ENCODE measurements around the gene INPP5K.

The INPP5K gene

DNA sequence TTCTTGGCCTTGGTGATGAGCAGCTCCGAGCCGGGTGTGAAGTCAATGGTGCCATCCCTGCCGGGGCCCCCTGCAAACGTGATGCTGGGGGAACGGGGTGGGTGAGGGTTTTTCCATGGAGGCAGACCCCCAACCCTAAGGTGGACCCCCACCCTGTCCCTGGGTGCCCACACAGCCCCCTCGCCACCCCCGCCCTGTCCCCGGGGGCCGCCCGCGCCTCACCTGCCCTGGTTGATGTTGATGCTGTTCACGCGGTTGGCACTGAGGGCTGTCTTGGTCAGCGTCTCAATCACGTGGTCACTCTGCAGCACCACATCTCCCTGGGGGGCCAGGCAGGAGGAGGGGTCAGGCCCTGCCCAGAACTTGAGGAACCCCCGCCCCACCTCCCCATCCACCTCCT, 49.2 kb downstream of the INPP5K start:
- no peaks in the 10 kb centered on the region for H3K9me3 ChIP-seq (ENCODE audit: control insufficient read depth, insufficient read depth, low read length)
- H3K27me3 ChIP-seq (ENCODE audit: control insufficient read depth, low read length) = peaks cover 4% of the 10 kb centered on the region; the same call in 1 of the 2 replicates
- no peaks in the 10 kb centered on the region for H3F3A ChIP-seq (ENCODE audit: control insufficient read depth, insufficient read depth)
- TF ChIP-seq, protein P1, sequence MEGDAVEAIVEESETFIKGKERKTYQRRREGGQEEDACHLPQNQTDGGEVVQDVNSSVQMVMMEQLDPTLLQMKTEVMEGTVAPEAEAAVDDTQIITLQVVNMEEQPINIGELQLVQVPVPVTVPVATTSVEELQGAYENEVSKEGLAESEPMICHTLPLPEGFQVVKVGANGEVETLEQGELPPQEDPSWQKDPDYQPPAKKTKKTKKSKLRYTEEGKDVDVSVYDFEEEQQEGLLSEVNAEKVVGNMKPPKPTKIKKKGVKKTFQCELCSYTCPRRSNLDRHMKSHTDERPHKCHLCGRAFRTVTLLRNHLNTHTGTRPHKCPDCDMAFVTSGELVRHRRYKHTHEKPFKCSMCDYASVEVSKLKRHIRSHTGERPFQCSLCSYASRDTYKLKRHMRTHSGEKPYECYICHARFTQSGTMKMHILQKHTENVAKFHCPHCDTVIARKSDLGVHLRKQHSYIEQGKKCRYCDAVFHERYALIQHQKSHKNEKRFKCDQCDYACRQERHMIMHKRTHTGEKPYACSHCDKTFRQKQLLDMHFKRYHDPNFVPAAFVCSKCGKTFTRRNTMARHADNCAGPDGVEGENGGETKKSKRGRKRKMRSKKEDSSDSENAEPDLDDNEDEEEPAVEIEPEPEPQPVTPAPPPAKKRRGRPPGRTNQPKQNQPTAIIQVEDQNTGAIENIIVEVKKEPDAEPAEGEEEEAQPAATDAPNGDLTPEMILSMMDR (IDR thresholded peaks at IDR 0.05; ENCODE audit: low read depth, low read length, poor library complexity, severe bottlenecking) = no peak
- no peak for TF ChIP-seq EZH2phosphoT487 (IDR thresholded peaks at IDR 0.05; ENCODE audit: borderline replicate concordance, low read length)
- peaks cover 18% of the 10 kb centered on the region for H3K4me1 ChIP-seq (ENCODE audit: control insufficient read depth, low read length)
- no peaks in the 10 kb centered on the region; the same call in 1 of the 2 replicates for H4K20me1 ChIP-seq (ENCODE audit: control insufficient read depth, insufficient read depth, low read depth, low read length)
- no peak overlapping the region for H3K27ac ChIP-seq (ENCODE audit: low read depth, low read length)
- no peaks in the 10 kb centered on the region for H3K79me2 ChIP-seq (ENCODE audit: control insufficient read depth, low read length)
- no peaks in the 10 kb centered on the region for H3K9me2 ChIP-seq (replicated peaks; ENCODE audit: control insufficient read depth, low read length)
- H3K4me3 ChIP-seq (ENCODE audit: low read length) = no peak overlapping the region
- H3K36me3 ChIP-seq (ENCODE audit: control insufficient read depth, low read length) = peaks cover 12% of the 10 kb centered on the region
- H3K4me2 ChIP-seq (ENCODE audit: low read length) = no peak overlapping the region

DNA sequence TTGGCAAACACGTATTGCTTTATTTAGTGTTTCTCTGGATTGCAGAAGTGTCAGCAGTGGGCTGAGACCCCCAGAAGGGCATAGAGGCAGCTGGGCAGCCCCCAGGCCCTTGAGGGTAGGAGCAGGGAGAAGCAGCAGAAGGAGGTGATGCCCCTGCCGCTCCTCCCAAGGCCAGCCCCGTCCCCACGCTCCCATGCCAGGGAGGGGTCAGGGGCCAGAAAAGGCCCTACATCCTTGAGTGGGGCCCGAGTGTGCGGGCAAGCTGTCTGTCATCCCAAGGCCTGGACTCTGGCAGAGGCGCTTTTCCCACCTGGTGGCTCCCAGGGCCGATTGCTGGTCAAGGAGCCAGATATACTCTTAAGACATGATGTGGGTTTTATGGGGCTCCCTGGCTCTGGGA, 52.2 kb downstream of the INPP5K start:
- Histone ChIP-seq H3F3A (ENCODE audit: control insufficient read depth, insufficient read depth) (0 out of 2 replicates have a peak, but pooled peaks cover 4% of the 10 kb centered on the region), H3K36me3 (ENCODE audit: control insufficient read depth, low read length) (peaks cover 9% of the 10 kb centered on the region), H3K27ac (ENCODE audit: low read depth, low read length) (no peak overlapping the region), H3K79me2 (ENCODE audit: control insufficient read depth, low read length) (no peaks in the 10 kb centered on the region), H3K4me2 (ENCODE audit: low read length) (no peak overlapping the region), H3K4me1 (ENCODE audit: control insufficient read depth, low read length) (peaks cover 27% of the 10 kb centered on the region), H3K27me3 (ENCODE audit: control insufficient read depth, low read length) (peaks cover 15% of the 10 kb centered on the region; the same call in 1 of the 2 replicates), H3K4me3 (ENCODE audit: low read length) (no peak overlapping the region), H3K9me2 (replicated peaks; ENCODE audit: control insufficient read depth, low read length) (no peaks in the 10 kb centered on the region), H4K20me1 (ENCODE audit: control insufficient read depth, insufficient read depth, low read depth, low read length) (no peaks in the 10 kb centered on the region; the same call in 1 of the 2 replicates), H3K9me3 (ENCODE audit: control insufficient read depth, insufficient read depth, low read length) (no peaks in the 10 kb centered on the region)
- TF ChIP-seq EZH2phosphoT487 (IDR thresholded peaks at IDR 0.05; ENCODE audit: borderline replicate concordance, low read length) = no peak
- TF ChIP-seq, protein P1 (IDR thresholded peaks at IDR 0.05; ENCODE audit: low read depth, low read length, poor library complexity, severe bottlenecking) = no peak

DNA sequence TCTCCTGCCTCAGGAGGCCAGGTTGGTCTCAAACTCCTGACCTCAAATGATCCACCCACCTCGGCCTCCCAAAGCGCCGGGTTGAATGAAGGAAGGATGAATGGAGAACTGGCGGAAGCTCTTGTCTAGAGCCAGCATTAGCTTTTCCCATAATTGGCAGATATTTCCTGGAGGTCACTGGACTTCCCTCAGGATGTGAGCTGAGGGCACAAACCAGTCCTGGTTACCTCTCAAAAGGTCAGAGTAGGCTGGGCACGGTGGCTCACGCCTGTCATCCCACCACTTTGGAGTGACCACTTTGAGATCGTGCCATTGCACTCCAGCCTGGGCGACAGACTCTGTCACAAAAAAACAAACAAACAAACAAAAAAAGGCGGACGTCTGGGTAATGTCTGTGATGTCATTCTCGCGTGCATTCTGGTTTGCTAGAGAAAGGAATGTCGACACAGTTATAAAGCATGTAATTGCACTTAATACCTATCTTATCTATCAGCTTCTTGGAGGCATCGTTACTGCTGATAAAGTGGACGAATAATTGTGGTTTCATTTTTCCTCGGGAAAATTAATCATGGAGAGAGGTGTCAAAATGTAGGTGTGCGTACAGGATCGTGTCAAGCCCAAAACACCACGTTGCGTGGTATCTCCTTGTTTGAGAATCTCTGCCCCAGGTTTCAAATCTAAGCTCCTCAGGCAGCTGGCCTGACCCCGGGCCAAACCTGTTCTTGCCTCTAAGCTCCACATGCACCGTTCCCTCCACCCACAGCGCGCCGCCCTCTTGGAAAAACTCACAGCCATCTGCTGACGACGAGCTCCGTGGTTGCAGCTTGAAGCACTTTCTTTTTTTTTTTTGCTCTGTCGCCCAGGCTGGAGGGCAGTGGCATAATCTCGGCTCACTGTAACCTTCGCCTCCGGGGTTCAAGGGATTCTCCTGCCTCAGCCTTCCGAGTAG, 54.0 kb downstream of the INPP5K start:
- Histone ChIP-seq H3K9me2 (replicated peaks; ENCODE audit: control insufficient read depth, low read length) (no peaks in the 10 kb centered on the region), H3K79me2 (ENCODE audit: control insufficient read depth, low read length) (no peaks in the 10 kb centered on the region), H4K20me1 (ENCODE audit: control insufficient read depth, insufficient read depth, low read depth, low read length) (no peaks in the 10 kb centered on the region; the same call in 1 of the 2 replicates), H3K4me1 (ENCODE audit: control insufficient read depth, low read length) (peaks cover 27% of the 10 kb centered on the region), H3K9me3 (ENCODE audit: control insufficient read depth, insufficient read depth, low read length) (no peaks in the 10 kb centered on the region), H3K4me3 (ENCODE audit: low read length) (peak overlapping the region; percentile 39; the same call in 1 of the 2 replicates), H3K4me2 (ENCODE audit: low read length) (peak overlapping the region; percentile 63), H3K27ac (ENCODE audit: low read depth, low read length) (no peak overlapping the region), H3K27me3 (ENCODE audit: control insufficient read depth, low read length) (peaks cover 15% of the 10 kb centered on the region; the same call in 1 of the 2 replicates), H3K36me3 (ENCODE audit: control insufficient read depth, low read length) (no peaks in the 10 kb centered on the region), H3F3A (ENCODE audit: control insufficient read depth, insufficient read depth) (0 out of 2 replicates have a peak, but pooled peaks cover 4% of the 10 kb centered on the region)
- TF ChIP-seq, protein P1 (IDR thresholded peaks at IDR 0.05; ENCODE audit: low read depth, low read length, poor library complexity, severe bottlenecking) = no peak
- no peak for TF ChIP-seq EZH2phosphoT487 (IDR thresholded peaks at IDR 0.05; ENCODE audit: borderline replicate concordance, low read length)

All from DOHH2 (cell line).